Measurements from ENCODE around the gene MAGEC1.

MAGEC1 gene

GRCh38 chrX:141894733-141895132, 9.0 kb upstream of the MAGEC1 start:
- no peak for ATAC-seq (ENCODE audit: insufficient read depth, low read depth)
- H3K27me3 ChIP-seq (ENCODE audit: insufficient read depth, low read length, poor library complexity): no peaks in the 10 kb centered on the region
- TF ChIP-seq, protein P1, sequence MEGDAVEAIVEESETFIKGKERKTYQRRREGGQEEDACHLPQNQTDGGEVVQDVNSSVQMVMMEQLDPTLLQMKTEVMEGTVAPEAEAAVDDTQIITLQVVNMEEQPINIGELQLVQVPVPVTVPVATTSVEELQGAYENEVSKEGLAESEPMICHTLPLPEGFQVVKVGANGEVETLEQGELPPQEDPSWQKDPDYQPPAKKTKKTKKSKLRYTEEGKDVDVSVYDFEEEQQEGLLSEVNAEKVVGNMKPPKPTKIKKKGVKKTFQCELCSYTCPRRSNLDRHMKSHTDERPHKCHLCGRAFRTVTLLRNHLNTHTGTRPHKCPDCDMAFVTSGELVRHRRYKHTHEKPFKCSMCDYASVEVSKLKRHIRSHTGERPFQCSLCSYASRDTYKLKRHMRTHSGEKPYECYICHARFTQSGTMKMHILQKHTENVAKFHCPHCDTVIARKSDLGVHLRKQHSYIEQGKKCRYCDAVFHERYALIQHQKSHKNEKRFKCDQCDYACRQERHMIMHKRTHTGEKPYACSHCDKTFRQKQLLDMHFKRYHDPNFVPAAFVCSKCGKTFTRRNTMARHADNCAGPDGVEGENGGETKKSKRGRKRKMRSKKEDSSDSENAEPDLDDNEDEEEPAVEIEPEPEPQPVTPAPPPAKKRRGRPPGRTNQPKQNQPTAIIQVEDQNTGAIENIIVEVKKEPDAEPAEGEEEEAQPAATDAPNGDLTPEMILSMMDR (IDR thresholded peaks at IDR 0.05; ENCODE audit: borderline replicate concordance, extremely low read depth, low read length, poor library complexity, severe bottlenecking): no peak
- TF ChIP-seq EZH2 (IDR thresholded peaks at IDR 0.05; ENCODE audit: borderline replicate concordance, low read depth, low read length, severe bottlenecking): no peak

GRCh38 chrX:141897690-141898089, 6.0 kb upstream of the MAGEC1 start:
- Histone ChIP-seq H4K20me1 (ENCODE audit: insufficient read depth, low read length) (no peaks in the 10 kb centered on the region), H3K36me3 (ENCODE audit: insufficient read depth, low read length) (no peaks in the 10 kb centered on the region), H3K4me2 (ENCODE audit: insufficient read depth, low read length) (no peak overlapping the region), H2AFZ (ENCODE audit: low read depth, low read length) (no peak overlapping the region), H3K9me3 (ENCODE audit: insufficient read depth, low read length, severe bottlenecking) (no peaks in the 10 kb centered on the region), H3K4me1 (ENCODE audit: insufficient read depth, low read length) (no peaks in the 10 kb centered on the region), H3K27me3 (ENCODE audit: insufficient read depth, low read length, poor library complexity) (no peaks in the 10 kb centered on the region), H3K4me3 (ENCODE audit: low read depth in 1 of 2, low read length in 2 of 2) (no peak overlapping the region), H3K27ac (ENCODE audit: low read length) (no peak overlapping the region), H3K9ac (ENCODE audit: low read depth, low read length) (no peak overlapping the region), H3K79me2 (ENCODE audit: insufficient read depth, low read length) (no peaks in the 10 kb centered on the region)
- ATAC-seq (ENCODE audit: insufficient read depth, low read depth) (no peak), DNase-seq (no peak)
- no peak for TF ChIP-seq EZH2 (IDR thresholded peaks at IDR 0.05; ENCODE audit: borderline replicate concordance, low read depth, low read length, severe bottlenecking)
- TF ChIP-seq, protein P1 (IDR thresholded peaks at IDR 0.05; ENCODE audit: borderline replicate concordance, extremely low read depth, low read length, poor library complexity, severe bottlenecking): no peak

More at GRCh38 chrX:141894733-141895132, 9.0 kb upstream of the MAGEC1 start:
- Histone ChIP-seq H3K36me3 (ENCODE audit: insufficient read depth, low read length) (no peaks in the 10 kb centered on the region), H4K20me1 (ENCODE audit: insufficient read depth, low read length) (no peaks in the 10 kb centered on the region), H3K4me3 (ENCODE audit: low read depth in 1 of 2, low read length in 2 of 2) (no peak overlapping the region), H3K9ac (ENCODE audit: low read depth, low read length) (no peak overlapping the region), H3K27ac (ENCODE audit: low read length) (no peak overlapping the region), H2AFZ (ENCODE audit: low read depth, low read length) (no peak overlapping the region), H3K79me2 (ENCODE audit: insufficient read depth, low read length) (no peaks in the 10 kb centered on the region), H3K4me2 (ENCODE audit: insufficient read depth, low read length) (no peak overlapping the region), H3K9me3 (ENCODE audit: insufficient read depth, low read length, severe bottlenecking) (no peaks in the 10 kb centered on the region), H3K4me1 (ENCODE audit: insufficient read depth, low read length) (no peaks in the 10 kb centered on the region)
- no peak for DNase-seq

DNA sequence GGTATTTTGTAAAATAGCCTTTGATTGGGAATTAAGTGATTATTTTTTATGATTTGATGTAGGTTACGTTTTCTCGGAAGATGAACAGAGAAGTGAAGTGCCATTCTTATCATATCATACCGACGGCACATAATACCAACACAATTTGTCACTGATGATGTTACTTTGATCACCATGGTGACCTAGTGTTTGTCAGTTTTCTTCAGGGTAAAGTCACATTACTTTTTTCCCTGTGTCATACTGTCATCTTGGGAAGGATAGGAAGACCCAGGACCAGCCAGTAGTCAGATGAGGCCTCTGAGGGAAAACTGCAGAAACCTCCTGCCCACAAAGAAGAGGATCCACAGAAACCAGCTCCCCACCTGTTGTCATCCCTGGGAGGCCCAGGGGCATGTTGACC, 1.3 kb upstream of the MAGEC1 start:
- Histone ChIP-seq H3K9me3 (ENCODE audit: insufficient read depth, low read length, severe bottlenecking) (no peaks in the 10 kb centered on the region), H3K4me3 (ENCODE audit: low read depth in 1 of 2, low read length in 2 of 2) (no peak overlapping the region), H3K79me2 (ENCODE audit: insufficient read depth, low read length) (no peaks in the 10 kb centered on the region), H3K4me2 (ENCODE audit: insufficient read depth, low read length) (no peak overlapping the region), H3K27ac (ENCODE audit: low read length) (no peak overlapping the region), H3K4me1 (ENCODE audit: insufficient read depth, low read length) (no peaks in the 10 kb centered on the region), H3K9ac (ENCODE audit: low read depth, low read length) (no peak overlapping the region), H4K20me1 (ENCODE audit: insufficient read depth, low read length) (no peaks in the 10 kb centered on the region), H3K27me3 (ENCODE audit: insufficient read depth, low read length, poor library complexity) (no peaks in the 10 kb centered on the region), H3K36me3 (ENCODE audit: insufficient read depth, low read length) (no peaks in the 10 kb centered on the region), H2AFZ (ENCODE audit: low read depth, low read length) (no peak overlapping the region)
- TF ChIP-seq, protein P1 (IDR thresholded peaks at IDR 0.05; ENCODE audit: borderline replicate concordance, extremely low read depth, low read length, poor library complexity, severe bottlenecking): no peak
- TF ChIP-seq EZH2 (IDR thresholded peaks at IDR 0.05; ENCODE audit: borderline replicate concordance, low read depth, low read length, severe bottlenecking): no peak
- DNase-seq (no peak), ATAC-seq (ENCODE audit: insufficient read depth, low read depth) (no peak)

DNA sequence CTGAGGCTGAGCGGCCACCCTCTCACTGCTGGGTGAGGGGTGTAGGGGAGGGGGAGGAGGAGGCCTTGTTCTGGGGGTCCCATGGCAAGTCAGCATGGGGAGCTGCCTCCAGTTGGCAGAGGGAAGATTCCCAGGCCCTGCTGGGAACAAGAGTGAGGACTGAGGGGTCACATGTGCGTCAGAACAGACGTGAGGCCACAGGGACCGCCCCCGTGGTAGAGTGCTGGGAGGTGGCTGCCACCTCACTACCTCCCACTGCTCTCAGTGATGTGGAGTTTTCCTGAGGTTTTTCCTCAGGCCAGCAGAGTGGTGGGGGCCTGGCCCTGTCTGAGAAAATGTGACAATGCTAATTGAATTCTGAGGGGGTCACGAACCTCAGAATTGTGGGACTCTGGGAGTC, 568 bp downstream of the MAGEC1 start:
- Histone ChIP-seq H2AFZ (ENCODE audit: low read depth, low read length) (no peak overlapping the region), H3K4me1 (ENCODE audit: insufficient read depth, low read length) (no peaks in the 10 kb centered on the region), H3K4me3 (ENCODE audit: low read depth in 1 of 2, low read length in 2 of 2) (no peak overlapping the region), H3K36me3 (ENCODE audit: insufficient read depth, low read length) (no peaks in the 10 kb centered on the region), H4K20me1 (ENCODE audit: insufficient read depth, low read length) (no peaks in the 10 kb centered on the region), H3K4me2 (ENCODE audit: insufficient read depth, low read length) (no peak overlapping the region), H3K79me2 (ENCODE audit: insufficient read depth, low read length) (no peaks in the 10 kb centered on the region), H3K9me3 (ENCODE audit: insufficient read depth, low read length, severe bottlenecking) (no peaks in the 10 kb centered on the region), H3K27me3 (ENCODE audit: insufficient read depth, low read length, poor library complexity) (no peaks in the 10 kb centered on the region), H3K27ac (ENCODE audit: low read length) (no peak overlapping the region), H3K9ac (ENCODE audit: low read depth, low read length) (no peak overlapping the region)
- DNase-seq: no peak
- no peak for TF ChIP-seq EZH2 (IDR thresholded peaks at IDR 0.05; ENCODE audit: borderline replicate concordance, low read depth, low read length, severe bottlenecking)
- TF ChIP-seq, protein P1 (IDR thresholded peaks at IDR 0.05; ENCODE audit: borderline replicate concordance, extremely low read depth, low read length, poor library complexity, severe bottlenecking): no peak
- ATAC-seq (ENCODE audit: insufficient read depth, low read depth): no peak
